Measurements from ENCODE around the gene TMEFF2. TPM values are rescaled to one million over a fixed set of nuclear protein-coding genes. Genes with fewer than 3 reads are reported as not detected.

Gene TMEFF2
- total RNA-seq, 1 donor from 2014 or later = 0.41 TPM

GRCh38 chr2:191920502-191920901 is 274.2 kb downstream of the TMEFF2 start:
- no peak overlapping the region for H3K4me2 ChIP-seq (ENCODE audit: low read length)
- no peak overlapping the region for H3K4me3 Mint-ChIP-seq (ENCODE audit: unreplicated experiment)

GRCh38 chr2:191917967-191918651 is 276.6 kb downstream of the TMEFF2 start:
- Histone ChIP-seq H3K4me2 (ENCODE audit: low read length) (no peak overlapping the region), H4K20me1 (ENCODE audit: insufficient read depth, low read length) (no peaks in the 10 kb centered on the region), H3K36me3 (ENCODE audit: insufficient read depth, low read length) (no peaks in the 10 kb centered on the region), H3K9ac (ENCODE audit: low read length) (no peak overlapping the region), H2AFZ (ENCODE audit: low read depth, low read length) (no peak overlapping the region), H3K4me1 (ENCODE audit: insufficient read depth, low read length) (no peaks in the 10 kb centered on the region), H3K9me3 (ENCODE audit: insufficient read depth, low read depth, low read length) (no peaks in the 10 kb centered on the region), H3K4me3 (ENCODE audit: insufficient read depth, low read depth, low read length) (no peak overlapping the region), H3K27ac (ENCODE audit: low read depth, low read length) (no peak overlapping the region), H3K27me3 (ENCODE audit: insufficient read depth, low read length) (no peaks in the 10 kb centered on the region), H3K79me2 (ENCODE audit: insufficient read depth, low read length) (no peaks in the 10 kb centered on the region)
- DNase-seq (ENCODE audit: low read depth) (no peak), FAIRE-seq (no peak)
- H3K27ac Mint-ChIP-seq (ENCODE audit: unreplicated experiment) = no peak overlapping the region
- H3K36me3 Mint-ChIP-seq (ENCODE audit: low read depth, unreplicated experiment) = no peaks in the 10 kb centered on the region
- peaks cover 2% of the 10 kb centered on the region for H3K9me3 Mint-ChIP-seq (ENCODE audit: unreplicated experiment)
- H3K4me3 Mint-ChIP-seq (ENCODE audit: unreplicated experiment) = no peak overlapping the region
- no peaks in the 10 kb centered on the region for H3K27me3 Mint-ChIP-seq (ENCODE audit: low read depth, unreplicated experiment)
- TF ChIP-seq, protein P1, sequence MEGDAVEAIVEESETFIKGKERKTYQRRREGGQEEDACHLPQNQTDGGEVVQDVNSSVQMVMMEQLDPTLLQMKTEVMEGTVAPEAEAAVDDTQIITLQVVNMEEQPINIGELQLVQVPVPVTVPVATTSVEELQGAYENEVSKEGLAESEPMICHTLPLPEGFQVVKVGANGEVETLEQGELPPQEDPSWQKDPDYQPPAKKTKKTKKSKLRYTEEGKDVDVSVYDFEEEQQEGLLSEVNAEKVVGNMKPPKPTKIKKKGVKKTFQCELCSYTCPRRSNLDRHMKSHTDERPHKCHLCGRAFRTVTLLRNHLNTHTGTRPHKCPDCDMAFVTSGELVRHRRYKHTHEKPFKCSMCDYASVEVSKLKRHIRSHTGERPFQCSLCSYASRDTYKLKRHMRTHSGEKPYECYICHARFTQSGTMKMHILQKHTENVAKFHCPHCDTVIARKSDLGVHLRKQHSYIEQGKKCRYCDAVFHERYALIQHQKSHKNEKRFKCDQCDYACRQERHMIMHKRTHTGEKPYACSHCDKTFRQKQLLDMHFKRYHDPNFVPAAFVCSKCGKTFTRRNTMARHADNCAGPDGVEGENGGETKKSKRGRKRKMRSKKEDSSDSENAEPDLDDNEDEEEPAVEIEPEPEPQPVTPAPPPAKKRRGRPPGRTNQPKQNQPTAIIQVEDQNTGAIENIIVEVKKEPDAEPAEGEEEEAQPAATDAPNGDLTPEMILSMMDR (IDR thresholded peaks at IDR 0.05; ENCODE audit: insufficient read depth, low read depth, low read length) = no peak
- no peaks in the 10 kb centered on the region for H3K4me1 Mint-ChIP-seq (ENCODE audit: low read depth, unreplicated experiment)

More at GRCh38 chr2:191920502-191920901, 274.2 kb downstream of the TMEFF2 start:
- no peak for FAIRE-seq
- no peaks in the 10 kb centered on the region for H3K4me1 Mint-ChIP-seq (ENCODE audit: low read depth, unreplicated experiment)
- no peaks in the 10 kb centered on the region for H3K27me3 Mint-ChIP-seq (ENCODE audit: low read depth, unreplicated experiment)
- H4K20me1 ChIP-seq (ENCODE audit: insufficient read depth, low read length) = no peaks in the 10 kb centered on the region
- peaks cover 3% of the 10 kb centered on the region for H3K4me1 ChIP-seq (ENCODE audit: insufficient read depth, low read length)
- TF ChIP-seq EZH2 (IDR thresholded peaks at IDR 0.05; ENCODE audit: insufficient read depth, low read length) = no peak
- TF ChIP-seq, protein P1 (IDR thresholded peaks at IDR 0.05; ENCODE audit: insufficient read depth, low read depth, low read length) = no peak
- H2AFZ ChIP-seq (ENCODE audit: low read depth, low read length) = no peak overlapping the region
- no peaks in the 10 kb centered on the region for H3K9me3 ChIP-seq (ENCODE audit: insufficient read depth, low read depth, low read length)
- no peaks in the 10 kb centered on the region for H3K36me3 Mint-ChIP-seq (ENCODE audit: low read depth, unreplicated experiment)
- DNase-seq (ENCODE audit: low read depth) = no peak
- H3K27ac ChIP-seq (ENCODE audit: low read depth, low read length) = no peak overlapping the region
- peaks cover 2% of the 10 kb centered on the region for H3K9me3 Mint-ChIP-seq (ENCODE audit: unreplicated experiment)
- H3K27ac Mint-ChIP-seq (ENCODE audit: unreplicated experiment) = no peak overlapping the region
- H3K79me2 ChIP-seq (ENCODE audit: insufficient read depth, low read length) = no peaks in the 10 kb centered on the region
- H3K4me3 ChIP-seq (ENCODE audit: insufficient read depth, low read depth, low read length) = no peak overlapping the region
- no peaks in the 10 kb centered on the region for H3K27me3 ChIP-seq (ENCODE audit: insufficient read depth, low read length)
- no peak overlapping the region for H3K9ac ChIP-seq (ENCODE audit: low read length)
- H3K36me3 ChIP-seq (ENCODE audit: insufficient read depth, low read length) = no peaks in the 10 kb centered on the region

GRCh38 chr2:191917430-191917881 is 277.3 kb downstream of the TMEFF2 start:
- Histone ChIP-seq H3K79me2 (ENCODE audit: insufficient read depth, low read length) (no peaks in the 10 kb centered on the region), H3K36me3 (ENCODE audit: insufficient read depth, low read length) (no peaks in the 10 kb centered on the region), H3K4me3 (ENCODE audit: insufficient read depth, low read depth, low read length) (no peak overlapping the region), H3K9me3 (ENCODE audit: insufficient read depth, low read depth, low read length) (no peaks in the 10 kb centered on the region), H3K4me2 (ENCODE audit: low read length) (no peak overlapping the region), H3K27me3 (ENCODE audit: insufficient read depth, low read length) (no peaks in the 10 kb centered on the region), H2AFZ (ENCODE audit: low read depth, low read length) (no peak overlapping the region), H3K9ac (ENCODE audit: low read length) (no peak overlapping the region), H4K20me1 (ENCODE audit: insufficient read depth, low read length) (no peaks in the 10 kb centered on the region), H3K27ac (ENCODE audit: low read depth, low read length) (no peak overlapping the region), H3K4me1 (ENCODE audit: insufficient read depth, low read length) (no peaks in the 10 kb centered on the region)
- no peak overlapping the region for H3K4me3 Mint-ChIP-seq (ENCODE audit: unreplicated experiment)
- peak; percentile 19 for DNase-seq (ENCODE audit: low read depth)
- FAIRE-seq = no peak
- H3K9me3 Mint-ChIP-seq (ENCODE audit: unreplicated experiment) = no peaks in the 10 kb centered on the region
- TF ChIP-seq, protein P1 (IDR thresholded peaks at IDR 0.05; ENCODE audit: insufficient read depth, low read depth, low read length) = no peak
- no peak for TF ChIP-seq EZH2 (IDR thresholded peaks at IDR 0.05; ENCODE audit: insufficient read depth, low read length)
- H3K4me1 Mint-ChIP-seq (ENCODE audit: low read depth, unreplicated experiment) = no peaks in the 10 kb centered on the region
- H3K27me3 Mint-ChIP-seq (ENCODE audit: low read depth, unreplicated experiment) = no peaks in the 10 kb centered on the region
- H3K27ac Mint-ChIP-seq (ENCODE audit: unreplicated experiment) = no peak overlapping the region
- H3K36me3 Mint-ChIP-seq (ENCODE audit: low read depth, unreplicated experiment) = no peaks in the 10 kb centered on the region
